AG10803 (cell line): ENCODE measurements around the gene KCNC2.

Experiments used
- DNase-seq: peaks from one replicate; pipeline ENCODE4 v3.0.0; 2010; ENCODE audit warnings: low read depth
- H3K4me3 ChIP-seq: 2 replicates; pipeline ENCODE4 v1.5.1; 2011; ENCODE audit warnings: mild to moderate bottlenecking, low read length, control low read depth
- TF ChIP-seq, protein P1 (sequence below): conservative IDR thresholded peaks from 2 replicates; pipeline ENCODE4 v1.5.1; 2011; ENCODE audit warnings: mild to moderate bottlenecking, low read length, control low read depth, inconsistent platforms

KCNC2 gene

DNA sequence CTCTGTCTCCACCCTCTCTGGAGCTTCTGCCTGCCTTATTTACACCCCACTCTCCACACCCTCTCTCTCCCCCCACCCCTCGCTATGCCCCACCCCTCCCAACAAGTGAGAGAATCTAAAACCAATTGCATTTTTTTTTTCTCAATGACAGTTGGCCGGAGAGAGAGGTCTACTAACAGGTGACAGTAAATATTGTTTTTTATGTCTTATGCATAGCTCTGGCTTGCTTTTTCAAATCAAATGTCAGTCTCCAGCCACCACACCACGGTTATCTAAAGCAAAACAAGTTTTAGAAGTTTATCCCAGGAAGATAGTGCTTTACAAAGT is at the start of gene KCNC2:
Gene KCNC2 (minus strand): TSS at position 28 of the 327 bp plus-strand sequence.
- TF ChIP-seq, protein P1, sequence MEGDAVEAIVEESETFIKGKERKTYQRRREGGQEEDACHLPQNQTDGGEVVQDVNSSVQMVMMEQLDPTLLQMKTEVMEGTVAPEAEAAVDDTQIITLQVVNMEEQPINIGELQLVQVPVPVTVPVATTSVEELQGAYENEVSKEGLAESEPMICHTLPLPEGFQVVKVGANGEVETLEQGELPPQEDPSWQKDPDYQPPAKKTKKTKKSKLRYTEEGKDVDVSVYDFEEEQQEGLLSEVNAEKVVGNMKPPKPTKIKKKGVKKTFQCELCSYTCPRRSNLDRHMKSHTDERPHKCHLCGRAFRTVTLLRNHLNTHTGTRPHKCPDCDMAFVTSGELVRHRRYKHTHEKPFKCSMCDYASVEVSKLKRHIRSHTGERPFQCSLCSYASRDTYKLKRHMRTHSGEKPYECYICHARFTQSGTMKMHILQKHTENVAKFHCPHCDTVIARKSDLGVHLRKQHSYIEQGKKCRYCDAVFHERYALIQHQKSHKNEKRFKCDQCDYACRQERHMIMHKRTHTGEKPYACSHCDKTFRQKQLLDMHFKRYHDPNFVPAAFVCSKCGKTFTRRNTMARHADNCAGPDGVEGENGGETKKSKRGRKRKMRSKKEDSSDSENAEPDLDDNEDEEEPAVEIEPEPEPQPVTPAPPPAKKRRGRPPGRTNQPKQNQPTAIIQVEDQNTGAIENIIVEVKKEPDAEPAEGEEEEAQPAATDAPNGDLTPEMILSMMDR = no peak
- H3K4me3 ChIP-seq = no peak within 1 kb of the TSS; the same call in 1 of the 2 replicates
- no peak for DNase-seq

DNA sequence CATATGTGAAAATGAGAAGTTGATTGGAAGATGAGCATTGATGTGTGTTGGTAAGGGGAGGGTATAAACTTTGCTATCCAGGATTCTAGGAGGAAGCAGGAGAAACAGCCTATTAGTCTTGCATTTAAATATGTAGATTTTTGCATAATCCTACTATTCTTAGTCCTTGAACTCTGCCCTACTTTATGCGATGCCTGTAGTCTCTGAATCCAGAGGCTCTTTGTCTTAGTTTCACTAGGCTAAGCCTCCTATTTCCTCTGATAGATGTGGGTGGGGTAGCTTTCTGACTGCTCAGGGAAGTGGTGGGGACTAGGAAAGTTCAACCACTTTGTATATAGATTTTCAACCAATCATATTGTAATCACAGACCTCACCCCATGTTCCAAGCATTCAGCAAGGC is 49.5 kb upstream of the KCNC2 start:
- H3K4me3 ChIP-seq = no peak overlapping the region
- TF ChIP-seq, protein P1 = no peak
- DNase-seq = no peak

DNA sequence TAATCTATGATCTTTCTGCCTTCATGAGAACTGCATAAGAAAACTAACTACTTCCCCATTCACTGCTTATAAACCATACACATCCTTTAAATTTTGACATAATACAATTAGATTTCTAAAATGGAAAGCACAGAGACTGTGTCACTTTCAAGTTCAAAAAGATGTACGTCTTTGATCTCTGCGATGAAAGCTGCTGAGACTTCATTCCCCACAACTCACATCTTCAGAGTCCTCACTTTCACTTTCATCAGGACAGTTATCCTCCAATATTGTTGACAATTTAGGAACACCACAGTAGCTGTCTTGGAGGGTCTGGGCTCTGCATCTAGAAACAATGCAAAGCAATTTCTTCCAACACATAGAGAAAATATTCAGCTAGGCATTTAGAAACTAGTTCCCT is 47.9 kb upstream of the KCNC2 start:
- TF ChIP-seq, protein P1 = no peak
- no peak overlapping the region for H3K4me3 ChIP-seq
- DNase-seq = no peak

DNA sequence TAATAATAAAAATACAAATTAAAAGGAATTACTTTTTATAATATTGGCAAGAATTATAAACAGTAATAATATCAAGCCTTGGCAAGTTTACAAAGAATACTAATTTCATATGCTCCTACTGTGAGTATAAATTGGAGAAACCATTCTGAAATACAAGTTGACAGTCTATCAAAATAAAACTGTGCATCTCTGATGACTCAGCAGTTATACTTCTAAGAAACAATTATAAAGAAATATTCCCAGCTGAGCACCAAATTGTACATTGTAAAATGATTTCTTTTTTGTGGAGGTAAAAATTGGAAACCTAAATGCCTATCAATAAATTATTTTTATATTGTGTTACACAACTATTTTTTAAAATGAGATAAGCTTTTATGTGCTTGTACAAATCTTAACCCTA is 35.5 kb upstream of the KCNC2 start:
- H3K4me3 ChIP-seq = no peak overlapping the region
- no peak for DNase-seq
- TF ChIP-seq, protein P1 = no peak

DNA sequence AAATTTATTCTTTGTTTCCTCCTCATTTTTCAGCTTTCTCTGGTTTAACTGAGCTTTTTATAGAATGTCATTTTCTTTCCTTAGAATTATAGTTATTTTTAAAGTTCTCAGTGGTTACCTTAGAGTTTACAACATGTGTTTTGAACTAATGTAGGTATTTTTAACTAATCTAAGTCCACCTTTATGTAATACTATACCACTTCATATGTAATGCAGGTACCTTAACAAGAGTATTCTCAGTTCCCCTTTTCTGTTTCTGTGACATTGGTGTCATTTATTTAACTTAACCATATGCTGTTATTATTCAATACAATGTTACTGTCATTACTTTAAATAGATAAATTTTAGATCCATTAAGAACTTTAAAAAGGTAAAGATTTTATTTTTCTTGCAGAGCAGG is 30.3 kb upstream of the KCNC2 start:
- no peak overlapping the region for H3K4me3 ChIP-seq
- TF ChIP-seq, protein P1 = no peak
- DNase-seq = no peak

DNA sequence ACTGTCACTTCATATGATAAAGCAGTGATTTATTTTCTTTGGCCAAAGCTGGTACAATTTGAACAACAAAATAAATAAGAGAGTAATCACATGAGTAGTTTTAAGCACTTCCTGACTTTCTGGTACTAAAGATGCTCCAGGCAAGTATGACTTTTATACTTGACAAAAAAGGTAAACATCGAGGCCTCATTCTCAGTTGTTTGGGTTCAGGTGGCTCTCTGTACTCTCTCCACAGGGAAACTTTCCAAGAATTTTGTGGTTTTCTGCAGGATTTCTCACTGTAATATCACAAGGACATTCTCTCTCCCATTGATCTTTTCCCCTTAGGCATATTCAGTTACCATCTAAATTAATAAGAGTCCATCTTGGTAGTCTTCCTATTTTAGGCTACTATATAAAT is 26.6 kb upstream of the KCNC2 start:
- TF ChIP-seq, protein P1 = no peak
- no peak overlapping the region for H3K4me3 ChIP-seq
- no peak for DNase-seq

DNA sequence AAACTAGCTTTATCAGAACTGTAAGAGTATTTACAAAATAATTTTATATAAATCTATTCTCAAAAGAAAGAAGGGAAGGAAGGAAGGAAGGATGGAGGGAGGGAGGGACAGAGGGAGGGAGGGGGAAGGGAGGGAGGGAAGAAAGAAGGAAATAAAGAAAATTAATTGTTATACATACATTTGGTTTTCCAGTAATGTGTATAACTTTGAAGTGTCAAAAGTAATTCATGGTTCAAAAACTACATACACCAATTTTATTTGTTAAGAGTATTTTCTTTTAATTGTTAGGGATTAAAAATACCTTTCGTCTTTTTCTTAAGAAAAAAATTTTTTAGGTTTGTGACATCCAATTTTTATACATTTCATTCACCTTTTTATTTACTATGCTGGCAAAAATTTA is 17.5 kb upstream of the KCNC2 start:
- DNase-seq = no peak
- TF ChIP-seq, protein P1 = no peak
- H3K4me3 ChIP-seq = no peak overlapping the region
